ENCODE measurements around the gene CREM.

The CREM gene

DNA sequence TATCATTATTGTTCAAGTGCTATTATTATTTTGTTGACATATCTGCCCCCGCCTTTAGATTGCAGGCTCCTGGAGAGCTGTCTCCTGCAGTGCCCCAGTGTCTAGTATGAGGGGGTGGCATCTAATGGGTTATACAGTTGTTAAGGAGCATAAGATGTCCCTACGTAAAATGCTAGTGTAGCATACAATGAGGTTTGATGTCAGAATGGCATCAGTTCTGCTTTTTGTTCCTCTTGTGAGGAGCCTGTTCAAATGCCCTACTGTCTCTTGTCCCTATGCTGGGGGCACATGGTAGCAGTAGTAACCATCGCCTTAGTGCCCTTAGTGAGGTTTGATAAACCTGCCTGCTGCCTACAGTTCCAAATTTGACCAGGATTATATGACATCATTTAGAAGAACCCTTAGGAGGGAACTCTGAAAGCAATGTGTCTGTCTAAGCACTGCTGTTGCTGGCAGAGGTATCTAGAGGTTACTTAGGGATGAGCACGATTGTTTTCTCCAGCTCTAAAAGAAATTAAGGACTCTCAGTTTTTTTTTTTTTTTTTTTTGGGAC, 9.7 kb downstream of the CREM start:
- FAIRE-seq, result no peak

DNA sequence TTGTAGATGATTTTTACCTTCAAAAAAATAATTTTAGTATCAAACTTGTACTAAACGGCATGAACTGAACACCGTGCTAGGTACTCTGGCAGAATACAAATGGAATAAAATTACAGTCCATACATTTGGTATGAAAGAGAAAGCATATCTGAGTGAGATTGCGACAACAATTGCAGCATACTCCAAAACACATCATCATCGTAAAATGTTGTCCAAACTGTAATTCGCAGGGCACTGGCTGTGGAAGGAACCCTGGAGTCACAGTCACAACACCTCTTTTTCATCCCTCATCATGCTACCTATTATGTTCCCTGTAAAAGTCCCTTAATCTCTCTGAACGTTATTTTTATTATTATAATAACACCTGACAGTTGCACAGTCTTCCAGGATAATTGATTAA, 13.5 kb downstream of the CREM start:
- no peak for FAIRE-seq

DNA sequence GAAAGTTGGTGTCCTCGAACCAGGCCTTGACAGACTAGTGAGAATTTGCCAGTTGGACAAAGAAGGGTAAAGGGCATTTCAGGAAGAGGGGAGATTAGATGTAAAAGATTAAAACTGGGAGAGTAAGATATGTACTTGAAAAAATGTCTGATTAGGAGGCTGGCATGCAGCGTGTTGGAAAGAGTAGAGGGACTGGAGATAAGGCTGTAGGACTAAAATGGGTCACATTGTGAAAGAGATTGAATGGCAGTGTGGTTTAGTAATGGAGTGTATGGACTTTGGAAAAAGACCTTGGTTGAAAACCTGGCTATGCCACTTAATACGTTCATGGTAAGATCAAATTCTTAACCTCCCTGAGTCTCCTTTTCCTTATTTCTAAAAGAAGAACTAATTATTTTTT, 14.1 kb downstream of the CREM start:
- no peak for FAIRE-seq

DNA sequence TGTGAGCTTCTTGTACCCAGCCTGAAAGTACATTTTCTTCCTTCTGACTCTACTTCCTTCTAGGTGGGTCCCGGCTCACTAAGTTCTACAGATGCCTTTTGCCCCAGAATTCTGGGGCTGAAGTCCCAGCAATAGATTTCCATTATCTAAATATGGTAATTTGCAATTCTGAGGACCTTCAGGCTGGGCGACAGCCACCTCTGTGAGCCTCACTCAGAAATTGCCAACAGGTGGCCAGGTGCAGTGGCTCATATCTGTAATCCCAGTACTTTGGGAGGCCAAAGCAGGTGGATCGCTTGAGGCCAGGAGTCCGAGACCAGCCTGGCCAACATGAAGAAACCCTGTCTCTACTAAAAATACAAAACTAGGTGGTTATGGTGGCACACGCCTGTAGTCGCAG, 23.7 kb downstream of the CREM start:
- FAIRE-seq, result no peak

DNA sequence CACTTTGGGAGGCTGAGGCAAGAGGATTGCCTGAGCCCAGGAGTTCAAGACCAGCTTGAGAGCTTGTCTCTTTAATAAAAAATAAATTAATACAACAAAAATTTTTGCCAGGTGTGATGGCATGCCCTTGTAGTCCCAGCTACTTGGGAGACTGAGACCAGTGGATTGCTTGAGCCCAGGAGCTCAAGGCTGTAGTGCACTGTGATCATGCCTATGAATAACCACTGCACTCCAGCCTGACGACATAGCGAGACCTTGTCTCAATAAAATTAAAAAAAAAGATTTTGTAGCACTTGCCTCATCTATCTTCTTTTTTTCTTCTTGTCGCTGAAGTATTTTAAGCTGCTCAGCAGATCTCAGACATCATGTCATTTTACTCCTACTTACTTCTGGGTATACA, 26.3 kb downstream of the CREM start:
- FAIRE-seq, result no peak

DNA sequence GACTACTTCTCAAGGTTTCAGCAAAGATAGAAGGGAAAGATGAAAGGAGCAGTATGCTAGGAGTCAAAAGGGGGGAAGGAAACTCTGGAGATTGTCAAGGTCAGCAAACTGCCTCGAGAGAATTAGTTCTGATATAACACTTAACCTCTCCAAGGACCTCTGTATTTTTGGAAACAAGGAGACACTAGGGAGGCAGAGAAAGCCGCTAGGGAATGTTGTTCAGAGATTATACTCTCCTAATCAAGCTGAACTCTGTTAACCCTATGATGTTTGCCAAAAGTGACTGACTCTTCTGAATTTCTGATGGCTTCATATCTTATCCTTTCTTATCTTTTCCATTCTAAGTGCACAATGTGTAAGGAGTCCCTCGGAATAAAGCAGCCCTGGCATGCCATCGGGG, 27.1 kb downstream of the CREM start:
- FAIRE-seq, result no peak

DNA sequence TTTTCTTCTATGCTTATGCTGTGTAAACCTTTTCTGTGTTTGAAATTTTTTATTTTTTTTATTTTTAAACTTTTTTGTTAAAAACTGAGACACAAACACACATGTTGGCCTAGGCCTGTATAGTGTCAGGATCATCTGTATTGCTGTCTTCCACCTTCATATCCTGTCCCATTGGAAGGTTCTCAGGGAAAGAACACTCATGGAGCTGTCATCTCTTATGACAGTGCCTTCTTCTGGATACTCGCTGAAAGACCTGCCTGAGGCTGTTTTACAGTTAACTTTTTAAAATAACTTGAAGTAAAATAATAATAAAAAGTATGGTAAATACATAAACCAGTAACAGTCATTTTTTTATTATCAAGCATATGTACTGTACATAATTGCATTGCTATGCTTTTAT, 34.1 kb downstream of the CREM start:
- FAIRE-seq, result no peak

DNA sequence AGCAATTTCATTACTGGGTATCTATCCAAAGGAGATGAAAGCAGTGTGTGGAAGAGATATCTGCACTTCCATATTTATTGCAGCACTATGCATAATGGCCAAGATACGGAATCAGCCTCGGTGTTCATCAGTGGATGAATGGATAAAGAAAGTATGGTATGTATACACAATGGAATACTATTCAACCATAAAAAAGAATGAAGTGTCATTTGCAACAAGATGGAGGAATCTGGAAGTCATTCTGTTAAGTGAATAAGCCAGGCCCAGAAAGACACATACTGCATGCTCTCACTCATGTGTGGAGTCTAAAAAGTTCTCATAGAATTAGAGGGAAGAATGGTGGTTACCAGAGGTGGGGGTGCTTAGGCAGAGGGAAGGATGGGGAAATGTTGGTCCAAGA, 35.3 kb downstream of the CREM start:
- FAIRE-seq, result no peak

DNA sequence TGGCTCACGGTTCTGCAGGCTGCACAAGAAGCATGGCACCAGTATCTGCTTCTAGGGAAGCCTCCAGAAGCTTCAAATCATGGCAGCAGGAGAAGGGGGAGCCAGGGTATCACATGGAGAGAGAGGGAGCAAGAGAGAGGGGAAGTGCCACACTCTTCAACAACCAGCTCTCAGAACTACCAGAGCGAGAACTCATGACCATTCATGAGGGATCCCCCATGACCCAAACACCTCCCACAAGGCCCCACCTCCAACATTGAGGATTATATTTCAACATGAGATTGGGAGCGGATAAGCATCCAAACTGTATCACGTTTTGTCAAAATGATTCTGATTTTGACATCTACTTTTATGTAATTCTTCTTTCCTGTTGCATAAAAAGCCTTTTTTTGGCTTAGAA, 38.5 kb downstream of the CREM start:
- no peak for FAIRE-seq

DNA sequence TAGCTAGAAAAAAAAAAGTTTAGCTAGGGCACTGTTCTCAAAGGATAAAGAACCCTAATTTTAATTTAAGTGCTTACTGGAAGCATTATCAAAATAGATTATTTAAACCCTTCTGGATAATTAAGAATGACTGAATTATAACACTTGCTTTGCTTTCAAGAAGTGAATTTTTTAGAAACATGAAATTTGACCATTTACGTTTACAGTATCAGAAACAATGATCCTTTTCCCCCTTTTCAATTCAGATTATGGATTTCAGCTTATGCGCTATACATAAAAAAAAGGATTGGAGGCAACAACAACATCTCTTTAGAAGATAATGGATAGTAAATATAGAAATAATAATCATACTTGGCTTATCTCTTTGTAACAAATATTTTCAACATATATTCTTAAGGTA, 39.2 kb downstream of the CREM start:
- FAIRE-seq, result no peak

DNA sequence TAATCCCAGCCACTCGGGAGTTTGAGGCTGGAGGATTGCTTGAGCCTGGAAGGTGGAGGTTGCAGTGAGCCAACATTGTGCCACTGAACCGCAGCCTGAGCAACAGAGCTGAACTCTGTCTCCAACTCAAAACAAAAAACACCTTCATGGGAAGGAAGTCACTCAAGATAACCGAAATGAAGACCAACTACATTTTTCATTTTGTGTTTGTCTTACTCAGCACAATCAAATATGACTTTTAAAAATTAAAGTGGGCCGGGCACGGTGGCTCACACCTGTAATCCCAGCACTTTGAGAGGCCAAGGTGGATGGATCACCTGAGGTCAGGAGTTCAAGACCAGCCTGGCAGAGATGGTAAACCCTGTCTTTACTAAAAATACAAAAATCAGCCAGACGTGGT, 40.0 kb downstream of the CREM start:
- no peak for FAIRE-seq

DNA sequence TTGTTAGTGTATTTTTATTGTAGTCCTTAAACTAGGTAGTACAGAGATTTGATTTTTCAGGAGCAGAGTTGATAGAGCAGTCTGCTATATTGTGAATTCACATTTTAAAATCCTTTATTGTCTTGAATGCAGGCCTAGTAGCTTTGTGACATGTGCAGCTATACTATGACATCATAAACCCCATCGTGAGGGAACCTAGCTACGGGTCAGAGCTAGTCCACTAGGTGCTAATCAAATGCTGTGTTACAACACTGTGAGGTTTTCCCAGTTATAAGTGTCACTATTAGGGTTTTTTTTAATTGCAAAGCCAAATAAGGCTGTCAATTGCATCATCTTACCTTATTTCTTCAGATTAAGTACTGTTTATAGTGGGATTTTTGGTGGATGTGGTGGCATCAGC, 40.7 kb downstream of the CREM start:
- no peak for FAIRE-seq

DNA sequence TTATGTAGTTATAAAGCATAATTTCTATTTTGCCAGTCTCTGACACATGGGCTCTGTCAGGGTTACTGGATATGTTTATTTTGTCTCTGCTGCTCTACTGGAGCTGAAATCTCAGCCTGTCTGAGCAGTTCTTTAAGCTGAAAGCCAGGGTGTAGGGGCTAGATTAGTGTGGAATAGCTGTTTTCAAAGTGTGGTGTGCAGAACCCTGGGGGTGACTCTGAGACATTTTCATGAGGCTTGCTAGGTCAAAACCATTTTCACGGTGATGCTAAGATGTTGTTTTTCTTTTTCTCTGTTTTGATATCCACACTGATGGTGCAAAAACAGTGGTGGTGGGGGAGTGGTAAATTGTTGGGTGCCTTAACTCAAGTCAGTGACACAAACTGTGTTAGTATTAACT, 45.5 kb downstream of the CREM start:
- no peak for FAIRE-seq

DNA sequence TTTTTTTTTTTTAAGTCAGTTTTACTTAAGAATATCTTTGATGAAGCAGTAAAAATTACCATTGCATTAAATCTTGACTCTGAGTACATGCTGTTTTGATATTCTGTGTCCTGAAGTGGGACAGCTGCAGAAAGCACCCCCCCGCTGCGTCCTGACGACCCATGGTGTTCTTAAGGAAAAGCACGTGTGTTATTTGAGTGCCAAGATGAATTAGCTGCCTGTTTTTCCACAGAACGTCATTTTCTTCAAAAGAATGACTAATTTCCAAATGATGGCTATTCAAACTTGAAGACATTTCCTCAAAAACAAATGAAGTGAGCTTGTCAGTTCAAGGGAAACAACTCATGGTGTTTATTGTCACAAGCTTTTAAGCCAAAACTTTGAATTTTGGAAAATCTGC, 45.9 kb downstream of the CREM start:
- FAIRE-seq, result no peak

DNA sequence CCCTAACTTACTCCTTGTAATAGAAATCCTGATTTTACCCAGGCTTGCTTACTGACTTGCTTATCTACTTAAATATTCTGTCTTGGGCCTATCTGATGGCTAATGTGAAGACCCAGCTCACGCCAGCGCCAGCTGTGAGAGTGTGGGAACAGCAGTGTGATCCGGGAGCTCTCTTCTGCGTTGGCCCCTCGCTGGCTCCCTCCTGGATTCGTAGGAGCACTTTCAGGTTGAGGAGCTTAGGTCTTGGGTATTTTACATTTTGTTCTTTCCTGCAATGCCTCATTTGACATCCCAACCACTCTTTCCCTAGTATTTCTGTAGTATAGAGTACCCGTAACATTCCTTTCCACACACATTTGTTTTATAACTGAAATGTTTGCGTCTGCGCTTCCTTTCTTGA, 51.7 kb downstream of the CREM start:
- FAIRE-seq, result no peak

DNA sequence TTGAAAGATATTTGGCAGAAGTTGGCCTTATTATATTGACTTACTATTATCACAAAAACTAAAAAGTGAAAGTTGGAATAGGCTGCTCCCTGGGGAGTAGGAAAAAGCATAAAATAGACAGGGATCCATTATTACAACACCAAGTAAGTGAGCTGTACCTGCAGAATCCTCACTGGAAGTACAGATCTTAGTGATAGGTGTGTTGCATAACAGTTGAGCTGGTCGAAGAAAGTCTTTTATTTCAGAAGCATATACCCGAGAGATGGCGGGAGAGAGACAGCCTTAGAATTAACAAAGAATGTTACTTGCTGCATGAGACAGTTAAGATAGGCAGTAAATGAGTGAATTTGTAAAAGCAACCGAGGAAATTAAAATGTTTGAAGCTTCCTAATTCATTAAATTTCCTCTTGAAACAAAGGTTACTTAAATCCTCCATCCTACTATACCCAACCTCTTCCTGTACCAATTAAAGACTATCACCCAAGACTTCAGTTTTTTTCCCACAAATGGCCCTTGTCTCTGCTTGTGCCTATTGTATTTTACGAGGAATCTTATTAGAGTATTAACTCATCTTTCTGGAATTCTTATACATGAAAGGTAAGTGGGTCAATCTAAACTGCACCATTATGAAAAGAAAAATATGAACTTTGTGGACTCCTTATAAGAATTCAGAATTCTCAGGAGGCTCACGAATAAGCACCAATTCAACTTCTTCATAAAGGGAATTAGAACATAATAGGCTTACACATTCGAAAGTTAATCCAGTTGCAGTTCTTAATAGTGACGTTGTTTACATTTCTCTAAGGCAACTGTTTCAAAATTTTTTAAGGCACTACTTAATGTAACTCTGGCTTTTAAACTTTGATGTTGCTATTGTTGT, 56.2 kb downstream of the CREM start:
- no peak for FAIRE-seq

DNA sequence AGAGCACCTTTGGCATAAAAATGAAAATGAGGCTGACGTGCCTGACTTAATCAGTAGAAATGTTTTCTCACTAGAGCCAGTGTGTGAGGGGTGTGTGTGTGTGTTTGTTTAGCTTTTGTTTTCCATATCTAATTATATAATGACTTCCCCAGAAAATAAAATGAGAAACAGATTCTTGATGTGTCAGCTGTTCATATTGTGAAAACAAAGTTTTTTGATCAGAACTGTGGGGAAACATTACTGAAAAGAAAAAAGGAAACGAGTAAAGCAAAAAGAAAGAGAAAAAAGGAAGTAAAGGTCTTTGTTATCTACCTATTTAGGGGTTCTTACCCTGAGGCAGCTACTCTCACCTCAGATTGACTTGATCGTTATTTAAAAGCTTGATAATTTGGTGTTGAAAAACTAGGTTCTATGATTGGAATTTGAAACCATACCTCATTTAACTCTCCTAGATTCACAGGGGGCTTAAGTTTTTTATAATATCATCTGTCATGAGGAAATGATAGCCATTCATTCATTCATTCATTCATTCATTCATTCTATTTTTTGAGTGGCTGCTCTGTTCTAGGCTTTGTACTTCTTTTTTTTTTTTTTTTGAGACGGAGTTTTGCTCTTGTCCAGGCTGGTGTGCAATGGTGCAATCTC, 58.0 kb downstream of the CREM start:
- no peak for FAIRE-seq

DNA sequence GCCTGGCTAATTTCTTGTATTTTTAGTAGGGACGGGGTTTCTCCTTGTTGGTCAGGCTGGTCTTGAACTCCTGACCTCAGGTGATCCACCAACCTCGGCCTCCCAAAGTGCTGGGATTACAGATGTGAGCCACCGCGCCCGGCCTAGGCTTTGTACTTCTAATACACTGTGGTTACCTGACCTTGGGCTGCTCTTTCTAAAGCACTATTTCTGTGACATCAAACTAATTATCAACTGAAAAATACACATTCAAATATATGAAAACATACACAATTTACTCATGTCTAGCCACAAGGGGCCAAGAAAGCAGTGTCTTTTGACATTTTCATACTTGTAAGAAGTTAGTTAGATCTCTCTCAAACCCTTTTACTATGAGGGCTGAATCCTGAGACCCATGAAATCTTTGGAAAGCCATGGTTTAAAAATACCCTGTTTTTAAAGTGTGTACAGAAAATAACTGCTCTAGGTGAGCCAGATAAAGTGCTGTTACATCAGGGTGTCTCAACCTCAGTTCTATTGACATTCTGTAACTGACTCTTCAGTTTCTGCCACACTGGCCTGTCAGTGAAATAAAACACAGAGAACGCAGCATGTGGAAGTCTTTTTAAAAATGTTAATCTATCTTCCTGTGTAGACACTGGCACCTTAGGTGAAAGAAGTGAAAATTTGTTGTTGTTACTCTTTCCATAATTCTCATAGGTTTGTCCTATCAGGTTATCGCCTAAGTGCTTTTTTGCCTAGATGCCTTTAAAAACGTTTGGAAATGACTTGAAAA, 58.8 kb downstream of the CREM start:
- no peak for FAIRE-seq

DNA sequence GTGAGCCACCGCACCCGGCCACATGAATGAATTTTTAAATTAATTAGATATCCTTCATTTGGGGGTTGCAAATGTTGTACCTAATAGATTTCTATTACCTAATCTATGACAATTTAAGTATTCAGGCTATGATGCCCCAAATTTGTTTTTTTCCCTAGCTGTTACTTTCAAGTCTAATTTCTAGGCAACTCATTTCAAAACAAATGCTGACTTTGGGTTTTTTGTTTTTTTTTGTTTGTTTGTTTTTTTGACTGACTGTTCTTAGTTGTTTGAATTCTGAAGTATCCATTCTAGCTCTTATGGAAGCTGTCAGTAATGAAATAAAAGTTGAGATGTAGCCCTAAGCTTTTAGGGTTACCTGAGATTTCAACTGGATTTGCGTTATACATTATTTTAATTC, 62.3 kb downstream of the CREM start:
- FAIRE-seq, result no peak

DNA sequence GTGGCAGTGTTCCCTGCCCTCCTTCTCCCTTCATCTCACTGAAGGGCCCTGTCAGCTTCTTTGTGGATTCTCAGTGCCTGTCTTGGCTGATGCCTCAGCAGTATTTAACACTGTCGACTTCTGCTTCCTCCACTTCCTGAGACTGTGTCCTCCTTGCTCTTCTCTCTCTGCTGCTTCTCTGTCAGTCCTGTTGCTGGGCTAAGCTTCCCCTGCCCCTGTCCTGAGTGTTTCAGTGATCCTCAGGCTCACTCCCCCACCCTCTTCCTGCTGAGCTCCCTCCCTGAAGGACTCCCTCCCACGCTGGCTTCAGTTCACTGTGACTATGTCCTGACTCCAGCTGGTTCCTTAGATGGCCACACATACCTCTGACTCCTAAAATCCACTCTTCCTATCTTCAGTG, 64.9 kb downstream of the CREM start:
- no peak for FAIRE-seq

DNA sequence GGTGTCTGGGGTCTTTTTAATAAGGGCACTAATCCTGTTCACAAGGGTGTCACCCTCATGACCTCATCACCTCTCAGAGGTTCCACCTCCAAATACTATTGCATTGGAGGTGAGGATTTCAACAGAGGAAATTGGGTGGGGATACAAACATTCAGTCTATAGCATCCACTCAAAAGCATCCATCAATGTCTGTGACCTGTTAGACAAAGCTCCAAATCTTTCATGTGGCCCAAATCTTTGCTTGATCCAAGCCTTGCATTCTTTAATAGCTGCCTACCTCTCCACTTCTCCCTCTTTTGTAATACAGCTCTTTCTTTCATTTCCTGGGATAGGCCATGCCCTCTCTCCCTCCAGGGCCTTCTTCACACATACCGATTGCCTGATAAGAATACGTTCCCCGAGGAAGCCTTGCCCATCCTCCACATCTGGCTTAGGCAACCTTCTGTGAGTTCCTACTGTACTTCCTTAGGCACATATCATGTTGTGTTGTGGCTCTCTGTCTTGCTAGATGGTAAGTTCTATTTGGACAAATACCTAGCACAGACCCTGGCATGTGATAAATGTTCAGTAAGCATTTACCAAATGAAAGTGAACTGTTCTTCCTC, 66.1 kb downstream of the CREM start:
- no peak for FAIRE-seq

DNA sequence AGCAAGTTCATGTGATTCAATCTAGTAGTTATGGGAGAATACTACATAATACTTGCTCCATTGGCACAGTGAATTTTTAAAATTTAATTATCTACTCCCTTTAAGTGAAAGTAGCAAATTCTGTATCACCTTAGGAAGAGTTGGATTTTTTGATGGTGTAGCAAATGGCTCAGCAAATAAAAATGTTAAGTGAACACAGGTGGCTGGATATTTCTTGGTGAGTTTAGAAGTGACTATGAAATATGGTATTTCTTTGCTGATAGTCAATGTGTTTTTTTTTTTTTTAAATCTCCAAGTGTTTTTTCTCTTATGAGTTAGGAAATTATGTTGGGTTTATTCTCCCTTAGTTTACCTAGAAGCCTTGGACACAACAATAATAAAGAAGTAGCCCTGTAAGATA, 67.8 kb downstream of the CREM start:
- no peak for FAIRE-seq

DNA sequence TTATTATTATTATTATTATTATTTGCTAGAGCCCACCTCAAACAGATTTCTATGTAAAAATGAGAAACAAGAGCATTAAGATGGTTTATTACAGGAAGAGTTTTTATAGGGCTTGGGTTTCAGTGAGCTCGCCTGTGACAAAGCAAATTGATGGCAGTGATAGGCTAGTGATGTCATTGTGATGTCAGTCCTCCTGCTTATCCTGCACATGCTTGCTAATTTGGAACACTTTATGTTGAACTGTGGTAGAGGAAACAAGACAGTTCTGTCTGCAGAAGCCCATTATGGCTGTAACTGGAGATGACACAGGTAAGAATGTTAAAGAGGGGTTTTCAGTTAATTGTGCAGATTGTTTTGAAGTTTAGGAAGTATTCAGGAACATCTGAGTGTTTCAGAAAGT, 68.3 kb downstream of the CREM start:
- no peak for FAIRE-seq

Measured in TTC549 (cell line).